MCF 10A (cell line): ENCODE data around the gene PHF20. TPM values are rescaled to one million over a fixed set of nuclear protein-coding genes. Genes with fewer than 3 reads are reported as not detected.

Source experiments
- BruUV-seq: library from RNA; stranded (reverse); fragments of 400-500 nt; replicated peaks from 2 replicates; lab custom pipeline; 2021; lab: Mats Ljungman, UMichigan
- CTCF ChIA-PET: fragments of 300-600 bp; sonication (Branson Sonifier 250); formaldehyde crosslinking; extraction: SDS; loops from one replicate; lab custom pipeline; 2021; ENCODE audit warnings: antibody characterized with exemption, inconsistent platforms; lab: Yijun Ruan, JAX
- POLR2A ChIA-PET: fragments of 300-600, 350-650 bp; sonication (Branson Sonifier 250); formaldehyde crosslinking; extraction: SDS; loops from one replicate; lab custom pipeline; 2020; ENCODE audit warnings: antibody characterized with exemption, inconsistent platforms; lab: Yijun Ruan, JAX
- DNase-seq: peaks from one replicate; pipeline ENCODE4 v3.0.0-alpha.2; 2018; ENCODE audit not compliant: unreplicated experiment
- H3K27ac Mint-ChIP-seq: one replicate; pipeline ENCODE4 v1.8.0; 2022; ENCODE audit warnings: mild to moderate bottlenecking, low read depth, mixed read lengths; ENCODE audit not compliant: unreplicated experiment
- H3K27me3 Mint-ChIP-seq: one replicate; pipeline ENCODE4 v1.8.0; 2022; ENCODE audit warnings: mixed read lengths; ENCODE audit not compliant: insufficient read depth, unreplicated experiment
- H3K36me3 Mint-ChIP-seq: one replicate; pipeline ENCODE4 v1.8.0; 2022; ENCODE audit warnings: mild to moderate bottlenecking, moderate library complexity, mixed read lengths; ENCODE audit not compliant: insufficient read depth, unreplicated experiment
- H3K4me1 Mint-ChIP-seq: one replicate; pipeline ENCODE4 v1.8.0; 2022; ENCODE audit warnings: mixed read lengths; ENCODE audit not compliant: insufficient read depth, unreplicated experiment
- H3K4me3 Mint-ChIP-seq: one replicate; pipeline ENCODE4 v1.8.0; 2022; ENCODE audit warnings: mild to moderate bottlenecking, moderate library complexity, mixed read lengths; ENCODE audit not compliant: unreplicated experiment
- H3K9me3 Mint-ChIP-seq: one replicate; pipeline ENCODE4 v1.8.0; 2022; ENCODE audit warnings: mixed read lengths; ENCODE audit not compliant: unreplicated experiment
- intact Hi-C: fragments of 100-400 bp; cut with micrococcal nuclease; formaldehyde crosslinking; loops from 2 replicates; pipeline ENCODE4 v1.14.1; 2022
- total RNA-seq: library from RNA; stranded (reverse); gene quantifications from 2 replicates; pipeline ENCODE4 v1.2.3, GENCODE V29; 2022
- TF ChIP-seq, protein P1 (sequence below): fragments of 200-600 bp; IDR thresholded peaks from one replicate; pipeline ENCODE4 v1.8.0; 2022; ENCODE audit warnings: antibody characterized with exemption, mild to moderate bottlenecking; ENCODE audit not compliant: unreplicated experiment

Gene PHF20
- total RNA-seq, 1 experiment from 2014 or later: 74.7 TPM

DNA sequence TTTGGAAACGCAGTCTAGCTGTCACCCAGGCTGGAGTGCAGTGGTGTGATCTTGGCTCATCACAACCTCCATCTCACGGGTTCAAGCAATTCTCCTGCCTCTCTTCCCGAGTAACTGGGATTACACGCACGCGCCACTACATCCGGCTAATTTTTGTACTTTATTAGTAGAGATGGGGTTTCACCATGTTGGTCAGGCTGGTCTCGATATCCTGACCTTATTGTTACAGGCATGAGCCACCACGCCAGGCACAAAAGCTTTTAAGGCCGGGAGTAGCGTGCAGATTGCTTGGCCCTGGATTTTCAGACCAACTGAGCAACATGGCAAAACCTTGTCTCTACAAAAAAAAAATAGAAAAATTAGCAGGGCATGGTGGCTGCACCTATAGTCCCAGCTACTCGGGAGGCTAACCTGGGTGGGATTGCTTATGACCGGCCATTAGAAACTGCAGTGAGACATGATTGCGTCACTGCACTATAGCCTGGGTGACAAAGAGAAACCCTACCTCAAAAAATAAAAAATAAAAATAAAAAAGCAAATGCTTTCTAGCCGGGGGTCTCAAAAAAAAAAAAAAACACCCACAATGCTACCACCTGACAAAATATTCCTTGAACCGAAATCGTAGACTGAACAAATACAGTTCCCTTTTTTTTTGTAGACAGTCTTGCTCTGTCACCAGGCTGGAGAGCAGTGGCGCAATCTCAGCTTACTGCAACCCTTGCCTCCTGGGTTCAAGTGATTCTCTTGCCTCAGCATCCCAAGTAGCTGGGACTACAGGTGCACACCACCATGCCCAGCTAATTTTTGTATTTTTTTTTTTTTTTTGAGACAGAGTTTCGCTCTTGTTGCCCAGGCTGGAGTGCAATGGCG is 44.7 kb upstream of the PHF20 start:
- no peaks in the 10 kb centered on the region for H3K27me3 Mint-ChIP-seq
- CTCF ChIA-PET: interaction anchor here (0.6 to 2.1 kb wide), 5 partner anchors 8 to 353 kb away, joined by 3 to 6 read pairs (median 4); no protein-coding TSS in a partner anchor
- no peak overlapping the region for H3K27ac Mint-ChIP-seq

DNA sequence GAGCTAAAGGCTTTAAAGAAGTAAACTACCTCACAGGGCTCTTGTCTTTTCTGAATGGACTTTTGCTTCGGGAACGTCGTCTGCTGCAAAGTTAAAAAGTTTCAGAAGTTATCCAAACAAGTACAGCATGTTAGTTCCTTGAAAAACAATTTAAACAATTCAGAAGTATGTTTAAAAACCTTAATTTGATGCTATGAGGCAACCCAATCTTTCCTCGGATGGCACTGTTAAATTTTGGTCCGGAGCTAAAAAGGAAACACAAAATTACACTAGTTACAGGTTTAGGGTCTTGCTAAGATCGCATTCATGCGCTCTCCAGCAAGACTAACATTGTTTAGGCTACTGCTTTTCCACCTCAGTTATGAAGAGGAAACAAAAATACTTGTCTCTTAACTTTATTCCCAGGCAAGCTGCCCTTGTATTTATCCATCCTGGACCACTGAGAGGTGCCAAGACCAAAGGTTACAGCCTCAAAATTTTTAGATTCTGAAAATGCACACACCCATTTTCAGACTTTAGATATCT is 42.5 kb upstream of the PHF20 start:
- no peak overlapping the region for H3K27ac Mint-ChIP-seq
- H3K4me1 Mint-ChIP-seq: peaks cover 14% of the 10 kb centered on the region
- H3K36me3 Mint-ChIP-seq: peaks cover 97% of the 10 kb centered on the region
- TF ChIP-seq, protein P1, sequence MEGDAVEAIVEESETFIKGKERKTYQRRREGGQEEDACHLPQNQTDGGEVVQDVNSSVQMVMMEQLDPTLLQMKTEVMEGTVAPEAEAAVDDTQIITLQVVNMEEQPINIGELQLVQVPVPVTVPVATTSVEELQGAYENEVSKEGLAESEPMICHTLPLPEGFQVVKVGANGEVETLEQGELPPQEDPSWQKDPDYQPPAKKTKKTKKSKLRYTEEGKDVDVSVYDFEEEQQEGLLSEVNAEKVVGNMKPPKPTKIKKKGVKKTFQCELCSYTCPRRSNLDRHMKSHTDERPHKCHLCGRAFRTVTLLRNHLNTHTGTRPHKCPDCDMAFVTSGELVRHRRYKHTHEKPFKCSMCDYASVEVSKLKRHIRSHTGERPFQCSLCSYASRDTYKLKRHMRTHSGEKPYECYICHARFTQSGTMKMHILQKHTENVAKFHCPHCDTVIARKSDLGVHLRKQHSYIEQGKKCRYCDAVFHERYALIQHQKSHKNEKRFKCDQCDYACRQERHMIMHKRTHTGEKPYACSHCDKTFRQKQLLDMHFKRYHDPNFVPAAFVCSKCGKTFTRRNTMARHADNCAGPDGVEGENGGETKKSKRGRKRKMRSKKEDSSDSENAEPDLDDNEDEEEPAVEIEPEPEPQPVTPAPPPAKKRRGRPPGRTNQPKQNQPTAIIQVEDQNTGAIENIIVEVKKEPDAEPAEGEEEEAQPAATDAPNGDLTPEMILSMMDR: no peak
- DNase-seq: no peak
- intact Hi-C loops: no loop called here
- no TSS peak for BruUV-seq
- no peak overlapping the region for H3K4me3 Mint-ChIP-seq
- CTCF ChIA-PET: interaction anchor here (1.1 to 2.1 kb wide), 7 partner anchors 10 to 155 kb away, joined by 3 to 6 read pairs (median 5); no protein-coding TSS in a partner anchor
- no peaks in the 10 kb centered on the region for H3K27me3 Mint-ChIP-seq
- H3K9me3 Mint-ChIP-seq: no peaks in the 10 kb centered on the region
- POLR2A ChIA-PET: interaction anchor here (0.7 to 5.5 kb wide), 10 partner anchors 10 to 40 kb away, joined by 3 to 45 read pairs (median 6); partner anchors contain the start of genes RBM39 and ROMO1

More for the DNA sequence above, 44.7 kb upstream of the PHF20 start:
- POLR2A ChIA-PET: interaction anchor here (0.9 to 5.5 kb wide), 7 partner anchors 7 to 26 kb away, joined by 3 to 45 read pairs (median 15); partner anchors contain the start of genes RBM39 and ROMO1
- Mint-ChIP-seq H3K36me3 (peaks cover 97% of the 10 kb centered on the region), H3K4me3 (no peak overlapping the region), H3K9me3 (no peaks in the 10 kb centered on the region), H3K4me1 (peaks cover 12% of the 10 kb centered on the region)
- BruUV-seq: no TSS peak
- intact Hi-C loops: no loop called here
- DNase-seq: no peak
- TF ChIP-seq, protein P1: no peak

DNA sequence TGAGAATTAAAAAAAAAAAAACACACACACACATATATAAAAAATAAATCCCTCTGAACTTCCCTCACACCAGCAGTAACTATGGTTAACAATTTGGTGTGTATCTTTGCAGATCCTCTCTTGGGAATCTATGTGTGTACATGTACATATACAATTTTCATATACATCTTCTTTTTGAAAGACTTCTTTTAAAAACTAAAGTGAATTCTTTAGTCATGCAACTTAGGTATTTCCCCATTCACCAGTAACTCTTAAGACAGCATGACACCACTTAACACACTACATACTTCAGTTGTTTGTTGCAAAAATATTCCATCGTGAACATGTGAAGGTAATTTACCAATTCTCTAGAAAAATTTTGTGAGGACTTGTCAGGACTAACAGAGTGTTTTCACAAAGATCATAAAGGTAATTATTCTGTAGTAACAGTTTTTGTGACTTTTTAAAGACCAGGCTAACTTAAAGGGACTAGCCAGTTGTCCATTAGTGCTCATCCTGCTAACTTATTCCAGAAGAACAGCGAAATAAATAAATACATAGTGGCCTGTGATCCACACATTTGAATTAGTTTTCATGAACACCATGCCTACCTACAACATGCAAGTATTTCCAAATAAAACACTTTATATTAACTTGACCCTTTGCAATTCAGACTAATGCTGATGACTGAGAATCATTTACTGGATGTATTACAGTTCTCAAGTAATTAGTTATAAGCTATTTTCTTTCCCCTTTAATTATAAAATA is 41.8 kb upstream of the PHF20 start:
- Mint-ChIP-seq H3K36me3 (peaks cover 97% of the 10 kb centered on the region), H3K9me3 (no peaks in the 10 kb centered on the region), H3K27me3 (no peaks in the 10 kb centered on the region), H3K4me3 (no peak overlapping the region), H3K27ac (no peak overlapping the region), H3K4me1 (peaks cover 18% of the 10 kb centered on the region)
- ChIA-PET CTCF (interaction anchor here (0.7 to 1.5 kb wide), 3 partner anchors 9 to 709 kb away, joined by 3 to 5 read pairs (median 3); no protein-coding TSS in a partner anchor), POLR2A (interaction anchor here (0.7 to 5.5 kb wide), 13 partner anchors 9 to 186 kb away, joined by 3 to 45 read pairs (median 5); partner anchors contain the start of genes PHF20, RBM39 and ROMO1)
- TF ChIP-seq, protein P1: no peak
- intact Hi-C loops: no loop called here
- no TSS peak for BruUV-seq
- DNase-seq: no peak
